ENCODE measurements around the gene KLHL26. TPM values are rescaled to one million over a fixed set of nuclear protein-coding genes. Genes with fewer than 3 reads are reported as not detected.

The KLHL26 gene
- total RNA-seq, 1 experiment from 2014 or later: 2.5 TPM

- no peak for DNase-seq (ENCODE audit: low spot score)
Observed at GRCh38 chr19:18612772-18613588, 23.8 kb upstream of the KLHL26 start, which contains the start of gene TMEM59L. Gene TMEM59L (plus strand): TSS chr19:18612870. CDS start chr19:18612959, 89 bp downstream.

- DNase-seq (ENCODE audit: low spot score): no peak
Observed at GRCh38 chr19:18613589-18614234, 23.1 kb upstream of the KLHL26 start.

GRCh38 chr19:18616023-18616422 is 20.8 kb upstream of the KLHL26 start:
- DNase-seq (ENCODE audit: low spot score): no peak

- DNase-seq (ENCODE audit: low spot score): no peak
Observed at GRCh38 chr19:18617562-18617961, 19.3 kb upstream of the KLHL26 start.

- DNase-seq (ENCODE audit: low spot score): no peak
Observed at GRCh38 chr19:18618236-18618635, 18.6 kb upstream of the KLHL26 start.

GRCh38 chr19:18620311-18620710 is 16.5 kb upstream of the KLHL26 start:
- no peak for DNase-seq (ENCODE audit: low spot score)

- no peak for DNase-seq (ENCODE audit: low spot score)
Observed at GRCh38 chr19:18620902-18621301, 15.9 kb upstream of the KLHL26 start.

- no peak for DNase-seq (ENCODE audit: low spot score)
Observed at GRCh38 chr19:18626906-18627305, 9.9 kb upstream of the KLHL26 start.

- DNase-seq (ENCODE audit: low spot score): no peak
Observed at GRCh38 chr19:18629166-18630088, 7.4 kb upstream of the KLHL26 start.

- DNase-seq (ENCODE audit: low spot score): no peak
Observed at GRCh38 chr19:18633321-18633720, 3.5 kb upstream of the KLHL26 start.

- no peak for DNase-seq (ENCODE audit: low spot score)
Observed at GRCh38 chr19:18634612-18635297, 2.1 kb upstream of the KLHL26 start.

- no peak for DNase-seq (ENCODE audit: low spot score)
Observed at GRCh38 chr19:18635831-18636182, 1.0 kb upstream of the KLHL26 start.

GRCh38 chr19:18636183-18636968 is 452 bp upstream of the KLHL26 start:
- DNase-seq (ENCODE audit: low spot score): peak; percentile 93

GRCh38 chr19:18637673-18638630 is 1.1 kb downstream of the KLHL26 start:
- DNase-seq (ENCODE audit: low spot score): no peak

- no peak for DNase-seq (ENCODE audit: low spot score)
Observed at GRCh38 chr19:18639706-18640243, 2.9 kb downstream of the KLHL26 start.

GRCh38 chr19:18644196-18645034 is 7.6 kb downstream of the KLHL26 start:
- DNase-seq (ENCODE audit: low spot score): no peak

GRCh38 chr19:18645035-18645511 is 8.2 kb downstream of the KLHL26 start:
- DNase-seq (ENCODE audit: low spot score): no peak
